HG03159 (cell line): Measurements from ENCODE around the gene FMN1.

Experiments
- ATAC-seq: cut with Tn5 transposase; IDR thresholded peaks from one replicate; pipeline ENCODE4 v1.9.1; 2021; ENCODE audit warnings: mild to moderate bottlenecking, moderate library complexity; ENCODE audit not compliant: unreplicated experiment

FMN1 gene

DNA sequence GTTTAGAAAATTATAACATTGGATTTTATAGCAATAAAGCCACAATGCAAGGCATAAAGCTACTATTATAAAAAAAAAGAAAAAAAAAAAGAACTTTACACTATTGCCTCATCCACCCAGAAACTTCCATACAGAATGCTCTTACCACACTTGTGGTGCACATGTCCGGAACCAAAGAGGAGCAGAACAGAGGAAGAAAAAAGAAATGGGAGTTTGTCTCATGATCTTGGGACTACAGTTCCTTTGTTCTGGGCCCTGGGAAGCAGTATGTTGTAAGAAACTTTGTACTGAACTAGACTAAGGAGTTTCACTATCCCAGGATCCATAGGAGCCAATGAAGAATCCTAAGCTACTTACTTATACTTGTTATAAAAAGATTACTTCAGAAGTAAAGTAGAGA lies 36.1 kb downstream of the FMN1 start:
- ATAC-seq: no peak

DNA sequence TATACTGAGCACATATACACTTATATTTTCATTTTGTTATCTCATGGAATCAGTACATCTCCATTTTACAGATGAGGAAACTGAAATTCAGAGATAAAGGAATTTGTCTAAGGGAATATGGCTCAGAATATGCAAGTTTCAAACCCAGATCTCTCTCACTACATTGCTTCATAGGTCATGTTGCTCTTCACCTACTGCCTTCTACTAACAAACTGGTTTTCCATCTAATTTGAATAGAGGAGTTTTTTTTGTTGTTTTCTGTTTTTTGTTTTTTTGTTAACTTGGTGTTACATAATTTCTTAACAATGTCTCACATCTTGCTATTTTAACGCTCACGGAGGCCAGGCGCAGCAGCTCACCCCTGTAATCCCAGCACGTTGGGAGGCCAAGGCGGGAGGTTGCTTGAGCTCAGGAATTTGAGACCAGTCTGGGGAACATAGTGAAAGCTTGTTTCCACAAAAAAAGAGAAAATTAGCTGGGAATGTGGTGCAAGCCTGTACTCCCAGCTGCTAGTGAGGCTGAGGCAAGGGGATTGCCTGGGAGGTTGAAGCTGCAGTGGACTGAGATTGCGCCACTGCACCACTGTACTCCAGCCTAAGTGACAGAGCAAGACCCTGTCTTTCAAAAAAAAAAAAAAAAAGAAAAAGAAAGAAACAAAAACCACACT lies 37.0 kb downstream of the FMN1 start:
- ATAC-seq: no peak

DNA sequence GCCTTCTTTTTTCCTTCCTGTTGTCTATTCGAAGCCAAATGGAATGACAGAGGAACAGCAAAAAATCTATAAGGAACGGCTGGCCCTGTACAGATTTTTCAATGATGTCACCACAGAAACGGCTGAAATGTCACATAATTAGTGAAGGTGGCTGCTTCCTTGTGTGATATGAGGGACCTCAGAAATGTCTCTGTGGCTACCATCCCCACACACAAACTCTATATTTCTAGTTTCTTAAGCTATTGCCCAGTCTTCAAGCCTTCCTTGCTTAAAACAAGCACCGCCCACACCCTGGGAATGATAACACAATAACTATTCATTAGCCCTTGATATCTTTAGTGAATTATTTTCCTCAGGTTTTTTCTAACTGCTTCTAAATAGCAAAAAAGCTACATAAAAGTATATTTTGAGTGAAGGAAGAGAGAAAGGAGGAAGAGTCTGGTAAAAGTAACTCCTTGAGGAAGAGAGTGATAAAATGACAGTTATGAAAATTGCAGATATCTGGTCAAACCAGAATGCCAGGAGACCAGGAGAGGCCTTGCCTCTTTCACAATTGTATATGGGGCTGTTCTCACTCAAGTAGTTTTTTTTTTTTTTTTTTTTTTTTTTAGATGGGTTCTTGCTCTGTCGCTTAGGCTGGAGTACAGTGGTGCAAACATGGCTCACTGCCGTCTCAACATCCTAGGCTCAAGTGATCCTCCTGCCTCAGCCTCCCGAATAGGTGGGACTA lies 38.7 kb downstream of the FMN1 start:
- ATAC-seq: no peak

DNA sequence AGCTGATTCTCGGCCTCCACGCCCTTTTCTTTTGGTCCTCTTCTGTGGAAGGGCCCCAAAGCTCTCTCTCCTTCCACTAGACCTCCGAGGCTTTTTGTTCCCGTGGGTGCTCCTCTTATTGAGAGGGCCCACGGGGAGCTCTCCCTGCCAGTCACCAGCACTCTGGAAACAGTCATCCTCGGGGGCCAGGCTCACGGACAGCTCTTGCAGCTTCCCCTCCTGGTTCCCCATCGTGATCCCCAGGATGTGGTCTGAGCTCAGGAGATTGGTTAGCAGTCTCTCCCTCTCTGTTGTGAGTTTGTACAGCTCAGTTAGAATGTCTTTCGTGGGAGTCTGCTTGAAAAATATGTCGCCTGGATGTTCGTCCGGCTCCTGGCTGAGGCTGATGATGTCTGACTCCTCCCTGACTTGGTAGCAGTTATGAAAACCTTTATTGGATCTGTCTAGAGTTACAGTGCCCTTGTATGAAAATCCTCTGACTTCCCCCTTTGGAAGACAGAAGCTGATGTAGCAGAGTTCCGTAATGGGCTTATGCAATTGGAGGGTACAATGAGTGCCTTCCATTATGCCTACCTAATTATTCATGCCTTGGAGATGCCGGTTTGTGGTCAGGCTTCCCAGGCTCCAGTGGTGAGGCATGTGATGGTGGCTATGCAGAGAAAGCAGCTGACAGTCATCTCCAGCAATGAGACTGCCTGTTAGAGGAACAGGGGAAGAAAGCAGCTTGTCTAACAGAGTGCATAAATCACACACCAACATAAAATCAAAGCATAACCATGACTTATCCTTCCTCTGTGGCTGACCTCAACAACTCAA lies 40.0 kb downstream of the FMN1 start:
- ATAC-seq: no peak

DNA sequence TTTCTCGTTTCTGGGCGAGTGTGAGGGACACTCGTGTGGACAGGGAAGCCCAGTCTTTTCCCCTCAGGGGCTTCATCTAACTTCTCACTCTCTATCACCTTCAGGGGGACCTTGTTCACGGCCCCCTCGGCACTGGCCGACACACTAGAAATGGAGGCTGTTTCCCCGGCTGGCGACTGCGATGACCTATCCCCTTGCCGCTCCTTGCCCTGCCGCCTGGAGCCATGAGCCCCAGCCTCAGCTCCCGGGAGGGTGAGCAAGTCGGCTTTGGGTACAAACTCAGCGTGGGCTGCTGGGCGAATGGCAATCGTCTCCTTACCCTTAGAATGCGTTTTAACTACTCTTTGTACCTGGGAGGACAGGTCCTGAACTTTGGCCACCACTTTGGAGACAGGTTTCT lies 41.0 kb downstream of the FMN1 start:
- no peak for ATAC-seq

DNA sequence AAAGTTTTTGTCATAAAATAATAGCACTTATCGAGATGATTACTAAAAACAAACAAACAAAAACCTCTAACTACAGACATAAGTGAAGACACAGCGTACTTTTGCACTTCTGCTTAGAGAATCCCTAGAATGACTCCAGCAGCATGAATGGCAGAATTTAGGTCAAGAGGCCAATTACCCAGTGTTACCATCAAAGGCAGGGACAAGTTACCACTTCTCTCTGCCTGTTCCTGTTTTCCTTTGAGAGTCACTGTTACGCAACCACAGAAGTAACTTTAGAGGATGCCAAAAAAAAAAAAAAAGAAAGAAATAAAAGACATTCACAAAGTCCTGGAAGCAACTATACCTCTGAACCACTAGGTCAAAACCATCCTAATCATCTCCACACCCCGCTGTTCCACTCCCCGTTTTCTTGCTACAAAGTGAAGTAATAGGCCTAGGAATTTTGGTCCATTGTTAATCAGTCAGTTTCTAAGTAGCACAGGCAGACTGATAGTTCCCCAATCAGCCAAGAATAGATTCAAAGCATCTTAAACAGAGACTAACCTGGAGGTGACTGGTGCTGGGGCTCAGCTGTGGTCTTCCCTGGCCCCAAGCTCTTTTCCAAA lies 41.9 kb downstream of the FMN1 start:
- ATAC-seq: no peak

DNA sequence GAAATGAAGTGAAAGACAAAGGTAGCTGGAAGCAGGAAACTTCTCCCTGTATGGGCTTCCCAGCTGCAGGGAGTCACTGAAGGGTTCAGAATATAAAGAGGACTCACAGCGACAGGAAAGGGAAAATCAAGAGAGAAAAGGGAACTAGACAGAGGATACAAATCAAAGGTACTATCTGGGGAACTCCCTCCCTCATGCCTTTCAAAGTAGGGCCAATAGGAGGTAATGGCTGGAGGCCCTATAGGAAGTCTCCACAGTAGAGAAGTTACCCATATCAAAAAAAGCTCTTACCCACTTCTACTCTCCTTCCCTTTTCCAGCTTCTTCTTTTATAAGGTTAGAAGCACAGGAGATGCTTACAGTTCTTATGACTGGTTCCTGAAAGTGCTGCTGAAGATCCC lies 43.5 kb downstream of the FMN1 start:
- ATAC-seq: no peak

DNA sequence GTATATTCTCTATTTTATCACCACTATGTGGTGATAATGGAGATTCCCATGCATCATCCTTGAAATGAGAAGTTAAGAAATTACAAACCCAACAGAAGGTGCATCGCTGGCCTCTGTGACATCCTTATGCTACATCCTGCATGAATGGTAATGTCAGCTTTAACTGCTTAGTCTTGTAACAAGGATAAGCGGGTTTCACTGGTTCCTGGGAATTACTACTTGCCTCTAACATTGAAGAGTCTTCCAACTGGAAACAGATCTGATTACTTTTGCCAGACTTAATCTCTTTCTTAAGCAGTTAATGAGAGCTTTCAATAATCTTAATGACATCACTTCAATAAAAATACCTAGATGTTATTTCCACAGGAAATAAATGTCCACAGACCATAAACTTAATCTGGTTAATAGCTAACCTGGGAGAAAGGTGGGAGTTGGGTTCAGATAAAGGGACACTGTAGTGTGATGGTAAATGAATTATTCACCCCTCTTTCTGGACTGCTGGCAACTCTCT lies 44.0 kb downstream of the FMN1 start:
- ATAC-seq: no peak

DNA sequence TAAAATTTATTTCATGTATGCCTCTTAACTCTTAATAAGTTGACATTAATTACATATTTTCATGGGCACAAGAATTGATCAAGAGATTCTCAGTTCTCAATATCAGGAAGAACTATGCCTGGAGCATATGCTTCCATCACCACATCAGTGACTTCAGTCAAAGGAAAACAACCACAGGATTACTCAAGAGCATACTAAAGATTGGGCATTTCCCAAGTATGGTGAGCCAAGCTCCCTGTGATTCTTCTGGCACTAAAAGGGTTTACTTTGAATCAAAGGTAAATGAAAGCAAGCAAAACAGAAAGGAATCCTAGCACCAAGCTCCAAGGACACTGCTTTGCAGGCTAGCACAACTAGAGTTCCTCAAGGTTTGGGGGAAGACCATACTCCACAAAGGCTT lies 44.6 kb downstream of the FMN1 start:
- no peak for ATAC-seq

DNA sequence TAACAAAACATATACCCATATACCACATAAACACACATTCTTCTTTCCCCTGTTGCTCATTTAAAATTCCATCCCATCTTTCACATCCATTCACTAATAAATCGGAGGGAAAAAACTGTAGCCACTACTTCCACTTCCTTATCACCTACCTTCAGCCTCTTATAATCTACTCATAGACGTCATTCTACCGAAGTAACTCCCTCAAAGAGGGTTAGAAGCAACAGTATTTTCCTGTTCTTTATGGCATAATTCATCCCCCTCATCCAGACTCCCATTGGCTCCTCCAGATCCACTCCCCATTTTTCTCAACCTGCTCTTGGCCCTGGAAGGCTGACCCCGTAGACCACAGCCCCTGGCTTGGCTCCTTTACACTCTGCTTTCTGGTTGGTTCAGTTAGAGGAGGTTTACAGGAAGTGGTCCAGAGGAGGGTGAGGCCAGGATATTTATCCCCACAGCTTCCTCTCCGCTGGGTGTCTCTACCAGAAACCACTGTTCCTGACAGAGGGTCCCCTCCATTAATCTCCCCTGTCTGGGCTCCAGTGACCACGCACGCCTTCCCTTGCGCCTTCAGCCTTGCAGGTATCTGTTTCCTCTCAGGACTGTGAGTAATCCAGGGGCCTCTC lies 46.3 kb downstream of the FMN1 start:
- no peak for ATAC-seq

DNA sequence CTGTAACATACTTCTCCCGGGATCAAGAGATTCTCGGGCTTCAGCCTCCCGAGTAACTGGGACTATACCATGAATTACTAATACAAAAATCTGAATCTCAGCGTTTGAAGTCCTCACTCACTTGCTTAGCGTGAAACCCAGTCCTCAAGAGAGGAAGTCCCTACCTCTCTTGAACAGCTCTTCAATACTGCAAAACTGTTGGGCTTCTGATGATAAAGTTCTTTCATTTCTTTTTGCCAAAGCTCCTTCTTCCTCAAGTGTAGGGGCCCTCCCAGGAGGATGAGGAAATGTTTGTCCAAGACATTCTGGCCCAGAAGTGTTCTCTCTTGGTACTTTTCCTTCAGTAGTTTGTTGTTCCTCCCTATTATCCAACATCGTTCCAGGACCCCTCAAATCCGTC lies 48.5 kb downstream of the FMN1 start:
- no peak for ATAC-seq

DNA sequence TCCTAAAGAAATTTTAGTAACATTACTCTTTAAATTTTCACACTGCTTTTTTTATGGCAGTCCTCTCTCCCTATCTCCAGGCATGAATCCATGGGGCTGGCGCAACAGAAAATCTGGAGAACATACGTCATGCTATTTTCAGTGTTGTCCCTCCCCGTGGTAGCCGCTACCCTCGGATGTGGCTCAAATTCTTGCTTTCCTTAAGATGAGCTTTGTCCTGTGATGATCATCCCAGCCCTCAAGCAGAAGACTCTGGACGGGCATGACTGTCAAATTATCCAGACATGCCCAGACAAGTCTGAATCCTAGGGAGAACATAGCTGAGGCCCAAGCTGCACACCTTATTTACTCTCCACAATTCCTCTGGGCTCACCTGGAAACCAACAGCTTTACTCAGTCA lies 49.1 kb downstream of the FMN1 start:
- no peak for ATAC-seq

DNA sequence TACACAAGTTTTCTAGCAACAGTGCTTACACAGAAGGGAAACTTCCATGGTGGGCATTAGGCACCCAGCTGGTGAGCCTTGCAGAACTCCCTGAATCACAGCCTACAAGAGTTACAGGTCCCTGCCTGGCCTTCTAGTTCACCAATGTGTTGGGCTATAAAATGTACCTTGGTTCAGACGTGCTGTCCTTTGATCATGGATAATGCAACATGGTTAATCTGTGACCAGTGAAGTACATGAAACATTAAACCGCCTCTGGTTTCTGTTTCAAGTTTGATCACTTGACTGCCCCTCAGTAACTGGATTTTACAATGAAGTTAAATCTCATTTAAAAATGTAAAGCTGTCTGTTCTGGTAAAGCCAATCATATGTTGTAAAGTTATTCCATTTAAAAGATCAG lies 51.8 kb downstream of the FMN1 start:
- ATAC-seq: peak; percentile 88

DNA sequence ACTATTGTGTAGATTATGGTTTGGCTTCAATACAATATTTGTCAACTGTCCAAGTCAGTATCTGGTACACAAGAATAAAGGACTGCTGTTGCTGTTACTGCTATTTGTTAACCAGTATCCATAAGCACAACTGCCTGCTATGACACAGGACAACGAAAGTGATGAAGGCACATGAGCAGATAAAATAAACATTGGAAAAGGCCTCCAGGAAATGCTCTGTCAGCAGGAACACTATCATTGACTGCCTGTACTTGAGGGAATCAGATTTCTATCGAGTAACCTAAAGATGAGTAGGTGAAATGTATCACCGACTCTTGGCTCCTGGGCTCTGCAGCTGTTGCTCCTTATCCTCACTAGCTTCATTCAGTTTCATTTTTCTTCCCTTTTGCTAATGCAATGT lies 56.5 kb downstream of the FMN1 start:
- no peak for ATAC-seq

DNA sequence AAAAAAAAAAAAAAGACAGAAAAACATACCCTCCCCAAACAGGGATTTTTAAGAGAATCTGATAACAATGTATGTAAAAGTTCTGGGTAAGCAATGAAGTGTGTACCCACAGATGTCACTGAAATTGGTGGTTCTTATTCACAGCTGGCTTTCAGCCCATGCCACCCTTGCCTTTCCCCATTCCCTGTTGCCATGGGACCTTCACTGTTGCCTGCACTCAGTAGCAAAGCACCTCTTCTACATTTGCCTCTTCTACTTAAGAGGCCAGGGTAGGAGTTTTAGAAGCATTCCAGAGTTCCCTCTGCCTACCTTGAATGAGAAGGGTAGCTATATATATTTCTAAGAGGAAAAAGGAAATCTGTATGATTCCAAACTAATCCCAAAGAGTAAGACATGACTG lies 57.4 kb downstream of the FMN1 start:
- ATAC-seq: no peak

DNA sequence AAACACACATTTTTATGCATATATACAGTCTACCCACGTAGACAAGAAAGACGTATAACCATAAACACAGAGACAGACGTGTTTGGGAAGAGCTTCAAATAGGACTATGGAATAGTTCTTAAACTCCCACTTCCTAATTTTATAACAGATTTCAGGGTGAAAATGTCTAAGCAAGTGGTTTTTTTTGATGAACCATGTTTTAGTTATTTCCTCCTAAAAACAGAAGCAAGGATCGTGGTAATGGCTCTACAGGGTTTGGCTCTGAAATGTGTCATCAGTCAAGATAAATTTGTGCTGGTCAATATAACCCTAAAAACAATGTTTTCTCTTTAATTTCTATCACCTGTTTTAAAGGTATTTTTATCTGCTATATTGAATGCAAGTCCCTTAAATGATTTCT lies 58.2 kb downstream of the FMN1 start:
- no peak for ATAC-seq

DNA sequence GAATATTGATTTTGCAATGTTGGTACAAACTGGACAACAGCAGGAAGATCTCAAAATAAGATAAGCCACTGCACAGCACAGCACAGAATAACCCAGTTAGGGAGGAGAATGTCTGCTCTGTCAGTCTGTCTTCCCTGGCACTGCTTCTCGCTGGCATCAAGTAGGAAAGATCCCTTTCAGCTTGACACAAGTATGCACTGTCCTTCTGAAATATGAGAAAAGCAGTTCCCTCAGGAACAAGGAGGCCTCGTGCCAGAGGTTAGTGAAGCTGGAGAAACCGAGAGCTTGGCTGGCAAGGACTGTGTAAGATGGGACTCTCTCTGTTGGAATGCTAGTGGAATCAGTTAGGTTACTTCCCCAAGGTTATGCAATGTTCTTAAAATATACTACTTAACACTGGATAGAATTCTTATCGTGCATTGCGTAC lies 59.1 kb downstream of the FMN1 start:
- no peak for ATAC-seq

DNA sequence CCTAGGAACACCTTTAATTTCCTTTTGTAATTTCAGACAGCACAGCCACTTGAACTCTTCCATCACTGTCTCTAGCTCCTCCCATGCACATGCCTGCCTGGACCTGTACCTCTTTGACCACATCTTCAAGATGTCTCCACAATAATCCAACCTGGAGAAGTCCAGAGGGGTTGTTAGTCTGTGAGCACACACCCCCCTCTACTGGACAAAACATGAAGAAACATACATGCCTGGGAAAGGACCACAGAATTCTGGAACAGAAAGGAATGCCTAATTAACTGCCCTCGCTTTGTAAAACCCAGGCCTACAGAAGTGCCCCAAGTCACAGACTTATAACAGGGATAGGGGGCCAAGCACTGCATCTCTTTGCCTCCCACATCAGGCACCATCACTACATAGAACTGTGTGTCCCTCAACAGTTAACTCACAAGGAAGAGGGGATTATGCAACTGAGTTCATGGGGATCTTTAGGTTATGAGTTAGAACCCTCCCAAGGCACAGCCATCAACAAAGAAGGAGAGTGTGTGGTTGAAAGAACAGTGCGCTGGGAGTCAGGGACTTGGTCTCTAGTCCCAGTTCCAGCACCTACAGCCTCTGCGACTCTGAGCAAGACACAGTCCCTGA lies 61.7 kb downstream of the FMN1 start:
- no peak for ATAC-seq

DNA sequence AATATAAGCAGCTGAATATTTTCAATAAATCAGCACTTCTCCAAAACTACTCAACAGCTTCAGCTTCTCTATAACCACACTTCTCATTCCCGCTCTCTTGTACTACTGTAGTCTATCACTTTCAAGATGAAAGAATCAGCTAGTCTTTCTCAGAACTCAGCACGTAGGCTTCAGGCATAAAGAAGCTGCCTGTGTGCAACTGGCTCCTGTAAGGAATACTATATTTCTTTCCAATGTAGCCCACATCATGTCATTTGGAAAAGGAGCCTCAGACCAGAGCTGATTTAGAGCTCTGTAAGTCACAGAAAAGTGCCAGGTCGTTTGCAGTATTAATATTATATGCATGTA lies 62.3 kb downstream of the FMN1 start:
- no peak for ATAC-seq

DNA sequence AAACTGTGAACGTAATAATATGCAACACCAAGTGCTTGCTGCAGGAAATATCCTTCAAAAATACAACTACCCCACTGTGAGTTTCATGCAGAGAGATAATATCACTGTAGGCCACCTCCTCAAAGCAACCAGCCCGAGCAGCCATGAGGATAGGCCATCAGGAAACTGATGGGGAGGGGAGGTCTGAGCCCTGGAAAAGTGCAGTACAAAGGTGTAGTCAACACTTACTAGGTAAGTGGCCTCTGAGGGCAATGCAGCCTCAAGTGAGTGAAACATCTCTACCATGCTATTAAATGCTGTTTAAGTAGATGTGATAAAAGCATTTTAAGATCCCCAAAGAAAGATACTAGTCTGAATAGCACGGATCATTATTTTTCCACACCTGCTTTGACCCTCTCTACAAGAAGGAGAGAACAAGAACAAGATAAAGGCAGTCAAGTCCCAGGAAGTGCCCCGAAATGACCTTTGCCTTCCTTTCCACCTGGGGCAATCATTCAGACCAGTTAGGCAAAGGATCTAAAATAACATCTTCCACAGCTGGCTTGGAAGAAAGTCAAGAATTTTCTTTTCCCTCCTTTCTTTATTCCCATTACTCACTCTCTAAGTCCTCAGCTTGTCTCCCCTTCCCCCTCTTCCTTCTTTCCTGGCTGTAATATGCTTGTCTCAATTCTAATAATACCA lies 62.8 kb downstream of the FMN1 start:
- no peak for ATAC-seq
